HFFc6 (cell line): ENCODE results near the gene RET. TPM values are rescaled to one million over a fixed set of nuclear protein-coding genes. Genes with fewer than 3 reads are reported as not detected.

Source experiments
- DNase-seq: peaks from one replicate; pipeline ENCODE4 v3.0.0-alpha.2; 2018
- H3K27ac Mint-ChIP-seq: 2 replicates; pipeline ENCODE4 v1.8.0; 2020; ENCODE audit warnings: mild to moderate bottlenecking, mixed read lengths
- H3K27me3 Mint-ChIP-seq: 2 replicates; pipeline ENCODE4 v1.8.0; 2021; ENCODE audit warnings: mild to moderate bottlenecking, moderate library complexity, mixed read lengths; ENCODE audit not compliant: insufficient read depth
- H3K36me3 Mint-ChIP-seq: 2 replicates; pipeline ENCODE4 v1.8.0; 2021; ENCODE audit warnings: low read depth, mixed read lengths
- H3K4me1 Mint-ChIP-seq: 2 replicates; pipeline ENCODE4 v1.8.0; 2020; ENCODE audit warnings: low read depth, mixed read lengths
- H3K4me3 Mint-ChIP-seq: 2 replicates; pipeline ENCODE4 v1.8.0; 2020; ENCODE audit warnings: mild to moderate bottlenecking, moderate library complexity, mixed read lengths
- H3K9me3 Mint-ChIP-seq: 2 replicates; pipeline ENCODE4 v1.8.0; 2020; ENCODE audit warnings: mild to moderate bottlenecking, mixed read lengths
- total RNA-seq, 6 experiments: library from RNA; stranded (reverse); fragmentation: NEBNext Ultra II Directional; extraction: Animal tissue kit (Norgen Biotek cat#: 25700); gene quantifications; 2 replicates in 1 of 6; 3 replicates in 5 of 6; pipeline ENCODE4 v1.2.3, GENCODE V29; 2021
- TF ChIP-seq, protein P1 (sequence below): fragments of 200-600 bp; sonication (generic); IDR thresholded peaks from 2 replicates; pipeline ENCODE4 v1.5.0; 2021; ENCODE audit warnings: antibody characterized with exemption, mild to moderate bottlenecking

Gene RET
- total RNA-seq, 6 experiments from 2014 or later = 0.08 to 0.62 (median 0.46) TPM; not detected in 1

DNA sequence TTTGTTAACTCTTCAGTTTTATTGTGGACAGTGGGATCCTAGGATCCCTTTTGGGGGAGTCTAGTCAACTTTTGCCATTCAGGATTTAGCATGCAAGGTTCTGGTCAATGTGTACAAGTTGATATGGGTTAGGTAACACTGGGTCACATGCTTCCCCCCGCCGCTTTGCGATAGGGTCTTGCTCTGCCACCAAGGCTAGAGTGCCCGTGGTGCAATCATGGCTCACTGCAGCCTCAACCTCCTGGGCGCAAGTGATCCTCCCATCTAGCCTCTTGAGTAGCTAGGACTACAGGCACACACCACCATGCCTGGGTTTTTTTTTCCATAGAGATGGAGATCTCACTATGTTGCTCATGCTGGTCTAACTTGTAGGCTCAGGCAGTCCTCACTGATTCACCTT, 58.2 kb downstream of the RET start:
- TF ChIP-seq, protein P1, sequence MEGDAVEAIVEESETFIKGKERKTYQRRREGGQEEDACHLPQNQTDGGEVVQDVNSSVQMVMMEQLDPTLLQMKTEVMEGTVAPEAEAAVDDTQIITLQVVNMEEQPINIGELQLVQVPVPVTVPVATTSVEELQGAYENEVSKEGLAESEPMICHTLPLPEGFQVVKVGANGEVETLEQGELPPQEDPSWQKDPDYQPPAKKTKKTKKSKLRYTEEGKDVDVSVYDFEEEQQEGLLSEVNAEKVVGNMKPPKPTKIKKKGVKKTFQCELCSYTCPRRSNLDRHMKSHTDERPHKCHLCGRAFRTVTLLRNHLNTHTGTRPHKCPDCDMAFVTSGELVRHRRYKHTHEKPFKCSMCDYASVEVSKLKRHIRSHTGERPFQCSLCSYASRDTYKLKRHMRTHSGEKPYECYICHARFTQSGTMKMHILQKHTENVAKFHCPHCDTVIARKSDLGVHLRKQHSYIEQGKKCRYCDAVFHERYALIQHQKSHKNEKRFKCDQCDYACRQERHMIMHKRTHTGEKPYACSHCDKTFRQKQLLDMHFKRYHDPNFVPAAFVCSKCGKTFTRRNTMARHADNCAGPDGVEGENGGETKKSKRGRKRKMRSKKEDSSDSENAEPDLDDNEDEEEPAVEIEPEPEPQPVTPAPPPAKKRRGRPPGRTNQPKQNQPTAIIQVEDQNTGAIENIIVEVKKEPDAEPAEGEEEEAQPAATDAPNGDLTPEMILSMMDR = no peak
- Mint-ChIP-seq H3K4me1 (peaks cover 30% of the 10 kb centered on the region), H3K27ac (no peak overlapping the region), H3K27me3 (peaks cover 20% of the 10 kb centered on the region), H3K9me3 (no peaks in the 10 kb centered on the region), H3K36me3 (peaks cover 12% of the 10 kb centered on the region), H3K4me3 (no peak overlapping the region)
- no peak for DNase-seq

GRCh38 chr10:43135656-43136055, 58.8 kb downstream of the RET start:
- Mint-ChIP-seq H3K36me3 (peaks cover 12% of the 10 kb centered on the region), H3K9me3 (no peaks in the 10 kb centered on the region), H3K4me3 (no peak overlapping the region; the same call in 1 of the 2 replicates), H3K4me1 (peaks cover 36% of the 10 kb centered on the region), H3K27ac (no peak overlapping the region; the same call in 1 of the 2 replicates), H3K27me3 (peaks cover 20% of the 10 kb centered on the region)
- no peak for DNase-seq
- TF ChIP-seq, protein P1 = no peak

DNA sequence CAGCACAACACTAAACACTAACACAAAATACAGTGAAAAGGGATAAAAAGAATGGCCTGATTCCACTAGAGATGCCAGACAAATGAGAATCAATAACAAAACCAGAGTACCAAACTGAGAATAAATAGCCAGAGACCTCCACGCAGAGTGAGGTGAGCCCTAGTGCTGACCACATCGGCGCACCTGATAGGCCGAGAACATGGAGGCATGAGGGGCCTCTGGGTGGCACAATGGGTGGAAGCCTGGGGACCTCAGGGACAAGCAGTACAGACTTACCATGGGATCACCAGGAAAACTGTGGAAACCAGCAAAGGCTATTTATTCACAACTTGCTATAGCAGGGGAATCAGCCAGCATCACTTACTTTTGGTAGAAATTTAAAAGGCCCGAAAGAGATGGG, 59.6 kb downstream of the RET start:
- H3K36me3 Mint-ChIP-seq = peaks cover 12% of the 10 kb centered on the region
- peaks cover 40% of the 10 kb centered on the region for H3K4me1 Mint-ChIP-seq
- TF ChIP-seq, protein P1 = no peak
- no peaks in the 10 kb centered on the region for H3K9me3 Mint-ChIP-seq
- peak overlapping the region; percentile 99; the same call in 1 of the 2 replicates for H3K27ac Mint-ChIP-seq
- peak overlapping the region; percentile 96 for H3K4me3 Mint-ChIP-seq
- DNase-seq = no peak
- peaks cover 20% of the 10 kb centered on the region for H3K27me3 Mint-ChIP-seq

- no peak for DNase-seq
- Mint-ChIP-seq H3K27ac (peak overlapping the region; percentile 99), H3K4me3 (peak overlapping the region; percentile 96), H3K27me3 (peaks cover 14% of the 10 kb centered on the region), H3K4me1 (peaks cover 45% of the 10 kb centered on the region), H3K9me3 (no peaks in the 10 kb centered on the region), H3K36me3 (peaks cover 12% of the 10 kb centered on the region)
- TF ChIP-seq, protein P1 = no peak
These were observed 60.3 kb downstream of the RET start for GRCh38 chr10:43136995-43137716.

DNA sequence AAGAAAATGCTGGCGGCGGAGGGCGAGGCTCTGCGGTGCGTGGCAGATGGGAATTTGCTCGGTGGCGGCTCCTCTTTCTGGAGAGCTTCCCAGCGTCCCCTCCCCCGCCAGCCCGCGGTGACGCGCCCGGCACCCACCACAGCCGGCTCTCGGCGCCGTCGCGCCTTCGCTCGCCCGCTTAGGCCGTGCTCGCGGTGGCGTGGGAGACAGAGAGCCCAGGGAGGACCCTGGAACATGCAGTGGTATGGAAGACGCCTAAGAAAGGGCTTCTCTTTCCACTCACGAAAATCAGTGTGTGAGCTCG, 60.8 kb downstream of the RET start:
- TF ChIP-seq, protein P1 = no peak; the same call in 1 of the 2 replicates
- DNase-seq = peak; percentile 56
- H3K27ac Mint-ChIP-seq = peak overlapping the region; percentile 99

More for the DNA sequence above, 60.8 kb downstream of the RET start:
- H3K9me3 Mint-ChIP-seq = no peaks in the 10 kb centered on the region
- H3K36me3 Mint-ChIP-seq = peaks cover 12% of the 10 kb centered on the region
- peak overlapping the region; percentile 96 for H3K4me3 Mint-ChIP-seq
- peaks cover 14% of the 10 kb centered on the region for H3K27me3 Mint-ChIP-seq
- peaks cover 45% of the 10 kb centered on the region for H3K4me1 Mint-ChIP-seq
